Smooth muscle cell (in vitro differentiated cells): ENCODE results near the gene BOLA3. TPM values are rescaled to one million over a fixed set of nuclear protein-coding genes. Genes with fewer than 3 reads are reported as not detected.

ENCODE experiments used
- DNase-seq: peaks from one replicate; lab custom pipeline; 2025; ENCODE audit not compliant: unreplicated experiment; lab: John Stamatoyannopoulos, UW
- H2AFZ ChIP-seq: fragments of 200-600 bp; sonication (generic); 2 replicates; pipeline ENCODE4 v1.6.0; 2016; ENCODE audit warnings: antibody characterized with exemption, low read depth, mild to moderate bottlenecking
- H3F3A ChIP-seq: fragments of 200-600 bp; sonication (generic); 2 replicates; pipeline ENCODE4 v1.6.0; 2017; ENCODE audit warnings: antibody characterized with exemption, low read depth
- H3K27ac ChIP-seq: fragments of 200-600 bp; sonication (generic); 2 replicates; pipeline ENCODE4 v1.5.1; 2016; ENCODE audit warnings: low read depth, mild to moderate bottlenecking
- H3K27me3 ChIP-seq: fragments of 200-600 bp; sonication (generic); 2 replicates; pipeline ENCODE4 v1.6.1; 2016; ENCODE audit warnings: low read depth, mild to moderate bottlenecking
- H3K36me3 ChIP-seq: fragments of 200-600 bp; sonication (generic); 2 replicates; pipeline ENCODE4 v1.5.1; 2016; ENCODE audit warnings: low read depth
- H3K4me1 ChIP-seq: fragments of 200-600 bp; sonication (generic); 2 replicates; pipeline ENCODE4 v1.5.1; 2016; ENCODE audit warnings: low read depth
- H3K4me2 ChIP-seq: fragments of 200-600 bp; sonication (generic); 2 replicates; pipeline ENCODE4 v1.6.0; 2016; ENCODE audit warnings: mild to moderate bottlenecking
- H3K4me3 ChIP-seq: fragments of 200-600 bp; sonication (generic); 2 replicates; pipeline ENCODE4 v1.5.1; 2016; ENCODE audit warnings: mild to moderate bottlenecking
- H3K79me2 ChIP-seq: fragments of 200-600 bp; sonication (generic); 2 replicates; pipeline ENCODE4 v1.6.0; 2016; ENCODE audit warnings: low read depth, mild to moderate bottlenecking
- H3K9ac ChIP-seq: fragments of 200-600 bp; sonication (generic); 2 replicates; pipeline ENCODE4 v1.6.0; 2016; ENCODE audit warnings: low read depth
- H3K9me3 ChIP-seq: fragments of 200-600 bp; sonication (generic); replicated peaks from 2 replicates; pipeline ENCODE4 v1.5.1; 2016; ENCODE audit warnings: low read depth
- H4K20me1 ChIP-seq: fragments of 200-600 bp; sonication (generic); 2 replicates; pipeline ENCODE4 v1.6.0; 2016; ENCODE audit warnings: low read depth
- CTCF ChIP-seq: fragments of 200-600 bp; sonication (generic); IDR thresholded peaks from 2 replicates; pipeline ENCODE4 v1.5.1; 2017; ENCODE audit warnings: borderline replicate concordance, mild to moderate bottlenecking, antibody characterized with exemption; ENCODE audit not compliant: insufficient read depth, poor library complexity, severe bottlenecking
- WGBS: methylation state at CpG from one replicate; pipeline ENCODE4 v1.1.7; 2016; ENCODE audit warnings: low lambda C conversion rate; 5-methylcytosine and 5-hydroxymethylcytosine counted together
- polyA plus RNA-seq: library from polyadenylated mRNA; unstranded; fragments of >200 nt; fragmentation: Nextera tagmentation; extraction: Ambion mirVana; gene quantifications from 2 replicates; pipeline ENCODE4 v1.2.1, GENCODE V29; 2016
- total RNA-seq: library from RNA; depleted of rRNA; stranded (reverse); fragments of >200 nt; gene quantifications from 2 replicates; pipeline ENCODE4 v1.2.3, GENCODE V29; 2014

BOLA3 gene
- total and polyA plus RNA-seq, 2 experiments from 2014 or later, result 87.5 to 93.8 TPM

DNA sequence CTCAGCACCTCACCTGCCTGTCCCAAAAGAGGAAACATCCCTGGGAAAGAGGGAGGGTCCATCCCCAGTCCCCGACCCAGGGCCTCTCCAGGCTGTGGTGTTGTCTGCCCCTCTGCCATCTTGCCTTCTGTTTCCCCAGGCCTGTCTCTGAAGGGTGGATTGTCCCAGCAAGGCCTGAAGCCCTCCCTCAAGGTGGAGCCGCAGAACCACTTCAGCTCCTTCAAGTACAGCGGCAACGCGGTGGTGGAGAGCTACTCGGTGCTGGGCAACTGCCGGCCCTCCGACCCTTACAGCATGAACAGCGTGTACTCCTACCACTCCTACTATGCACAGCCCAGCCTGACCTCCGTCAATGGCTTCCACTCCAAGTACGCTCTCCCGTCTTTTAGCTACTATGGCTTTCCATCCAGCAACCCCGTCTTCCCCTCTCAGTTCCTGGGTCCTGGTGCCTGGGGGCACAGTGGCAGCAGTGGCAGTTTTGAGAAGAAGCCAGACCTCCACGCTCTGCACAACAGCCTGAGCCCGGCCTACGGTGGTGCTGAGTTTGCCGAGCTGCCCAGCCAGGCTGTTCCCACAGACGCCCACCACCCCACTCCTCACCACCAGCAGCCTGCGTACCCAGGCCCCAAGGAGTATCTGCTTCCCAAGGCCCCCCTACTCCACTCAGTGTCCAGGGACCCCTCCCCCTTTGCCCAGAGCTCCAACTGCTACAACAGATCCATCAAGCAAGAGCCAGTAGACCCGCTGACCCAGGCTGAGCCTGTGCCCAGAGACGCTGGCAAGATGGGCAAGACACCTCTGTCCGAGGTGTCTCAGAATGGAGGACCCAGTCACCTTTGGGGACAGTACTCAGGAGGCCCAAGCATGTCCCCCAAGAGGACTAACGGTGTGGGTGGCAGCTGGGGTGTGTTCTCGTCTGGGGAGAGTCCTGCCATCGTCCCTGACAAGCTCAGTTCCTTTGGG is 47.2 kb downstream of the BOLA3 start:
- no peak for DNase-seq
- H3K9me3 ChIP-seq, result no peaks in the 10 kb centered on the region
- no peaks in the 10 kb centered on the region for H3K27me3 ChIP-seq
- peaks cover 8% of the 10 kb centered on the region for H4K20me1 ChIP-seq
- H3F3A ChIP-seq, result no peaks in the 10 kb centered on the region
- no peaks in the 10 kb centered on the region for H3K79me2 ChIP-seq
- no peak for TF ChIP-seq CTCF
- no peaks in the 10 kb centered on the region for H3K36me3 ChIP-seq
- no peak overlapping the region for H3K4me2 ChIP-seq
- H3K27ac ChIP-seq, result no peak overlapping the region
- H3K4me1 ChIP-seq, result no peaks in the 10 kb centered on the region
- H2AFZ ChIP-seq, result no peak overlapping the region
- 96% methylated on average over 25 of the region's 25 CpGs for WGBS
- no peak overlapping the region for H3K4me3 ChIP-seq
- no peak overlapping the region for H3K9ac ChIP-seq

DNA sequence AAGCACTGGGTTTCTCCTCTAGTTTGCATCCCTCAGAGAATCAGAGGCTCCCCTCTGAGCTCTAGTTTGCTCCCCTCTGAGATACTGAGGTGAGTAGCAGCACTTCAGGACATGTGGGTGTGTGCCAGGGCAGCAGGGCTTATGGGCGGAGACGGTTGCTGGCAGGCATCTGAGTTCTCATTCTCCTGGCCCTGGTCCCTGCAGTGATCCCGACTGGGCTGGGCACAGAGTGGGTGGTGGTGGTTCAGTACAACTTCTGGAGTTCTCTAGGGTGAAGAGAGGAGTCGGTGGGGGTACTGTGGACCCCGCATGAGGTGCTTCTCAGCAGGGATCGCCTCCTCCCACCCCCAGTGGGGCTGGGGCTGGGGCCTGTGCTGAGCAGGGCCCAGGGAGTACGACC is 47.9 kb downstream of the BOLA3 start:
- no peak overlapping the region for H3K9ac ChIP-seq
- no peaks in the 10 kb centered on the region for H3K36me3 ChIP-seq
- H2AFZ ChIP-seq, result no peak overlapping the region
- H3K27ac ChIP-seq, result no peak overlapping the region
- TF ChIP-seq CTCF, result no peak
- H3K4me2 ChIP-seq, result no peak overlapping the region
- H3K9me3 ChIP-seq, result no peaks in the 10 kb centered on the region
- H4K20me1 ChIP-seq, result peaks cover 8% of the 10 kb centered on the region
- no peaks in the 10 kb centered on the region for H3K27me3 ChIP-seq
- 98% methylated on average over 5 of the region's 7 CpGs for WGBS
- no peaks in the 10 kb centered on the region for H3K79me2 ChIP-seq
- no peaks in the 10 kb centered on the region for H3F3A ChIP-seq
- H3K4me1 ChIP-seq, result no peaks in the 10 kb centered on the region
- no peak for DNase-seq
- H3K4me3 ChIP-seq, result no peak overlapping the region

DNA sequence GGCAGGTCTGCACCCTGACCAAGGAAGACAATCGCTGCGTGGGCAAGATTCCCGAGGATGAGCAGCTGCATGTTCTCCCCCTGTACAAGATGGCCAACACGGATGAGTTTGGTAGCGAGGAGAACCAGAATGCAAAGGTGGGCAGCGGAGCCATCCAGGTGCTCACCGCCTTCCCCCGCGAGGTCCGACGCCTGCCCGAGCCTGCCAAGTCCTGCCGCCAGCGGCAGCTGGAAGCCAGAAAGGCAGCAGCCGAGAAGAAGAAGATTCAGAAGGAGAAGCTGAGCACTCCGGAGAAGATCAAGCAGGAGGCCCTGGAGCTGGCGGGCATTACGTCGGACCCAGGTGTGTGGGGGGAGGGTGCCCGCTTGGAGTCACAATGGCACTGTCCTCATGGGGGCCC is 48.4 kb downstream of the BOLA3 start:
- DNase-seq, result no peak
- Histone ChIP-seq H3F3A (no peaks in the 10 kb centered on the region), H3K4me3 (no peak overlapping the region), H3K9me3 (no peaks in the 10 kb centered on the region), H3K27ac (no peak overlapping the region), H3K79me2 (no peaks in the 10 kb centered on the region), H3K9ac (no peak overlapping the region), H4K20me1 (peaks cover 9% of the 10 kb centered on the region), H3K27me3 (no peaks in the 10 kb centered on the region), H2AFZ (no peak overlapping the region), H3K4me2 (no peak overlapping the region), H3K36me3 (no peaks in the 10 kb centered on the region), H3K4me1 (no peaks in the 10 kb centered on the region)
- TF ChIP-seq CTCF, result no peak
- 96% methylated on average over 20 of the region's 20 CpGs for WGBS
